ENCODE results near the gene IPO11.

GRCh38 chr5:62576570-62577170 is 164.1 kb downstream of the IPO11 start:
- TF ChIP-seq CTCF (IDR thresholded peaks at IDR 0.05) (no peak), POLR2AphosphoS5 (IDR thresholded peaks at IDR 0.05) (no peak), POLR2A (IDR thresholded peaks at IDR 0.05) (no peak)

All from suprapubic skin (tissue), 4 donors.